NCI-H2029 treated with DMSO at 0.1 percent for 48 hours (cell line): Measurements from ENCODE around the gene PCDH9.

Experiments
- DNase-seq: peaks from one replicate; lab custom pipeline; 2025; lab: John Stamatoyannopoulos, UW

Gene PCDH9

GRCh38 chr13:66751691-66752090 is 478.4 kb downstream of the PCDH9 start:
- no peak for DNase-seq

GRCh38 chr13:66748712-66749111 is 481.4 kb downstream of the PCDH9 start:
- no peak for DNase-seq

DNA sequence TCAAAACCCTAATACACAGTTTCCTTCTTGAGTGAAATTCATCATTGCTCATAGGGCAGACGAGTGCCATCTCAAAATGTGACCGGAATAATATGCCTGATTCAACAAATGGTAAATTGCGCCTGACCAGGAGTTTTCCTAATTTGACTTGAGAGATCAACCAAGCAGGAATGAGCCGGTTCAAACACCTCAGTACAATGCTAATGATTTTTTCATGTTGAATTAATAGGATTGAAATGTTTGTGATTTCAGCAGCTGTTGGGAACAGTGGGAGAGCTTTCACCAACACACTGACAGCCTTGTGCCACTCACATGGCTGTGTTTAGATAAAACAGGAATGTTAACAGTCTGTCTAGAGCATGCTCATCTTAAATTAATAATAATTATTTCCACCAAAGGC is 484.8 kb downstream of the PCDH9 start:
- DNase-seq, result no peak

DNA sequence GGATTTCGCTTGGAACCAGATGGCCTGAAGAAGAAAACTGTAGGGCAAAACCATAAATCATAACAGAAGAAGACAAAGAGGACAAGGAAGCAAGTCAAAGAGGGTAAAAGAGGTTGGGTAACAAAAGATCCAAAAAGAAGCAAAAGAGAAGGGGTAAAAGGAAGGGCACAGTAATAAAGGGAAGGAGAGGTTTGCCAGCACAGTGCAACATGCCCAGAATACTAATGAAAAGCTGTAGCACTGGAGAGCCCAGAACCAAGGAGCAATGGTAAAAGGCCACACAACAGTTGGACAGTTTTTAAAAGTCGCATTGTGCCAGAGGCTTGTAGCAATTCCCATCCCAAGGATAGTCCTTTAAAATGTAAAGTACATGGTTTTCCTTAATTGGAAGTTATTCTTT is 506.6 kb downstream of the PCDH9 start:
- DNase-seq, result no peak

DNA sequence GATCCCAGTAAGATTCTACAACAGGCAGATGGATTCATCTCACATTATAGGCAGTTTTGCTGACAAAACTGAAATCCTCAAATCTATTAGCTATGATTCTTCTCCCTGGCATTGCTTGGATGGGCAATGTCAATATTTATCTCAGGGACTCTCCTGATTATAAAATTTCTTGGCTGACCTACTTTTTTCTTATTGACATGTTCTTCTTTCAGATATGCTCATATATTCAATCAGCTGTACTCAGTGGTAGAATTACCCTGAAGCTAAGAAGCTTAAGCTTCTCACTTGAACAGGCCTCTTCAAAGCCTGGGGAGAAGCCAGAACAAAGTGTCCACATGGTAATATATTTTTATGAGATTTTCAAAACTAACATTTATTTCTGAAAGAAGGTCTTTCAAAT is 513.6 kb downstream of the PCDH9 start:
- DNase-seq, result peak; percentile 0

GRCh38 chr13:66714795-66715194 is 515.3 kb downstream of the PCDH9 start:
- DNase-seq, result no peak

GRCh38 chr13:66704110-66704509 is 526.0 kb downstream of the PCDH9 start:
- DNase-seq, result no peak

GRCh38 chr13:66703597-66703996 is 526.5 kb downstream of the PCDH9 start:
- no peak for DNase-seq

- no peak for DNase-seq
Measured at GRCh38 chr13:66700117-66700601, 530.0 kb downstream of the PCDH9 start.

- no peak for DNase-seq
Measured at GRCh38 chr13:66693656-66694055, 536.5 kb downstream of the PCDH9 start.

DNA sequence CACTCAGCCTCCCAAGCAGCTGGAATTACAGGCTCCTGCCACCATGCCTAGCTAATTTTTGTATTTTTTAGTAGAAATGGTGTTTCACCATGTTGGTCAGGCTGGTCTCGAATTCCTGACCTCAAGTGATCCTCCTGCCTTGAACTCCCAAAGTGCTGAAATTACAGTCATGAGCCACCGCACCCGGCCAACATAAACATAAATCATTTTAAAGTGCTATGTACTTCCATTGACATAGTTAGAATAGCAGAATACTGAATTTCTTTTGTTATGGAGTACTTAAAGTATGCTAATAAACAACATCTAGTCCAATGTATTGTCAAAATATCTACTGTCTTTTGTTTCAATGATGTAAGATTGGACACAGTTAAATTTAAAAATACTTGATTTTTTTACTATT is 539.0 kb downstream of the PCDH9 start:
- no peak for DNase-seq

- DNase-seq, result no peak
Measured at GRCh38 chr13:66689628-66690027, 540.5 kb downstream of the PCDH9 start.

DNA sequence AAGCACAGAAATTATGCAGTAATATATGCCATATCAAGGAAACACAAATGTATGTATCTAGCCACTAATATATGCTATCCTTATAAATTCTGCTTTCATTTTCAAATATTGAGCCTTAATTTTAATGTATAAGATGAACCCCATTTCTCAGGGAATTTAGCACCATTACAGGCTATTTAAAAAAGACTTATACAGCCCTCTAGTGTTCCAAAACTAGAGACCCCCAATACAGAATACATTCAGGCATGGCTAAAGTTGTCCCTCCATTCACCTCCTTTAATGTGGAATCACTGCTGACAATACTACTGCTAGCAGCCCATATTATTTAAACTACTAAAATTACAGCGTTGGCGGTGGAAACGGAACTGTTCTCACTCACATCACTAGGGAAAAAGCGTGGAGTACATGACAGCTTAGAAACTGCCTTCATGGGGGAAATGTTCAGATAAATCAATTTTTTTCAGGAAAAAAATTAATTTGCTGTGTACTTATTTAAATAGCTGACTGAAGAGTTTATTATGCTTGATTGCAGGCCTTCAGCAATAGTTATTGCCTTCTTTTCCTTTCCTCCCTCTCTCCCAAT is 541.0 kb downstream of the PCDH9 start:
- DNase-seq, result no peak

DNA sequence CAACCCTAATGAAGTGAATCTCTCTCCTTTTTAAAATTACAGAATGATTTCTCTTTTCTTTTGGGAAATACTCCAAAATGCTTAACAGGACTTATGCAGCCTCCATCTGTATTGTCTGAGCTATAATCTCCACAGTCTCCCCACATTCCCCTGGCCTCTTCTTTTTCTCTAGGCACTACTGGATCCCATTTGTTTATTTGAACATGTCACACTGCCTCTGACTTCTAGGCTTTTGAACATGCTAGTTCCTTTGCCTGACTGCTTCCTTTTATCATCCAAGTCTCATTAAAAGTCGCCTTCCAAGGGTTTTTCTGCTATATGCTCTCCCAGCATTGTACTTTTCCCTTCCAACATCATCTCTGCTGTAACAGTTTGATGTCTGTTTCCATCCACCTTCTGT is 548.7 kb downstream of the PCDH9 start:
- no peak for DNase-seq

DNA sequence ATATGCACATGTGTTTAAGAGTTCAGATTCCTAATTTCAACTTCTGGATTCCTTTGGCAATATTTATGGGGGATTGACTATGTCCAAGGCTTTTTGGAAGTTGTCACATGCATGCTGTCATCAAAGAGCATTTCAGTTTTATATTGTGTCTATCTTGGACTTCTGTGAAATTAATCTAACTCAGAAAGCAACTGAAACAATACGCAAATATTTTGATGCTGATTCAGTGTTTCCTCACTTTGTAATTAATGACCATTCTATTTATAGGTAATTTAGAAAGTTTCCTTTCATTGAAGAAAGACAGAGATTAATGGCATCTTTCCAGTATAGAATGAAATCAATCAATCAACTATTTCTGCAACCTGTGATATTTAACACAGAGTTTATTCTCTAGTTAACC is 550.1 kb downstream of the PCDH9 start:
- no peak for DNase-seq

GRCh38 chr13:66675620-66676019 is 554.5 kb downstream of the PCDH9 start:
- DNase-seq, result no peak

GRCh38 chr13:66673401-66673800 is 556.7 kb downstream of the PCDH9 start:
- no peak for DNase-seq

GRCh38 chr13:66665991-66666390 is 564.1 kb downstream of the PCDH9 start:
- no peak for DNase-seq

DNA sequence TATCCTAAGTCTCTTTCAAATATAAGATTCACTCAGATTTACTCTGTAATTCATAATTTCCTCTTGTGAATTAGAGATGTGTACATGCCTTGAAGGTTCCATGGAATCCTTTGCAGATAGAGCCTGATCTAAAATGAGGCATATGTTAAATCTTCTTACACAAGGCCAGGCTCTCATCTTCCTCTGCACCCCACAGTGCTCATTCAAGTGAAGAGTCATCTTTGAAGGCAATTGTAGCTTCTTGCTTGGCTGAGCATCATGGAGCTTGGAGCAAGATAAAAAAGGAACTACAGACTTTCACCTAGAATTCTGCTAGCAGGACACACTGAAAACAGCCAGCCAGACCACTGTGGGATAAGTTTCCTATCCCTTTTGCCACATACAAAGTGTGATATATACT is 566.4 kb downstream of the PCDH9 start:
- DNase-seq, result no peak

GRCh38 chr13:66663206-66663605 is 566.9 kb downstream of the PCDH9 start:
- no peak for DNase-seq

GRCh38 chr13:66661336-66661735 is 568.8 kb downstream of the PCDH9 start:
- DNase-seq, result no peak

DNA sequence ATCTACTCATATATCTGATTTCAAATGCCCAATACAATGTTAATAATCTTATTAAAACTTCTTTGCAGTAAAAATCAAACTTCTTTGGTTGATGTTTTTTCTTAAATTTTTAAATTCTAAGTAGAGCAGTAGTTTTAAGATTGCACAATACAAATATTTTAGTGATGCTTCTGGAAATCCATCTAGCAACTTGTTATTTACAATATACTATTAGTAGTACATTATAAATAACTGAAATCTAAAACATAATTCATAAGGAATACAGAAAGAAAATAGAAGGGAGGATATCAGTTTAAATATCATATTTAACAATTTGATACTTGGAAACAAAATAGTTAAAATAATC is 569.7 kb downstream of the PCDH9 start:
- DNase-seq, result no peak

GRCh38 chr13:66659701-66660467 is 570.3 kb downstream of the PCDH9 start:
- no peak for DNase-seq

DNA sequence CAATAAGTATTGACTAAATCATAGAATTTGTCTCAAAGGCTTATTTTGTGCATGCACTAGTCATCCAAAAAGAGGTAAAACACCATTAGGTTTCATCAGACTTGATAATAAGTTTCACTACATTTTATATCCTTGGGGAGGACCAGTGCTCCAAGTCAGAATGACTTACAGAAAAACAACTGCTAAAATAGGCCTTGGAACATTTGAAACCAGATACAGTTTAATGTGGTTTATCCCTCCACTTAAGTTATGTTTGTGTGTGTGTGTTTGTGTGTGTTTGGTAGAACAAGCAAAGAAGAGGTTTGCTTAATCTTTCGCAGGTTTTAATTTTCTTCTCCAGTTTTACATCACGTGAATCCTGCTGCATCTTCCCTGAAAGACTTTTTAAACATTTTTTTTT is 570.9 kb downstream of the PCDH9 start:
- no peak for DNase-seq
